Activated CD4-positive, alpha-beta T cell treated with anti-CD3 and anti-CD28 coated beads, Interleukin-2, Interleukin-4, amounts not matched to agents 100 ng/mL and 50 ng/mL, durations not matched to agents 16 hours and 8 hours (primary cell): ENCODE measurements around the gene RNASEL.

ENCODE experiments used
- DNase-seq: peaks from one replicate; pipeline ENCODE4 v3.0.0-alpha.2; 2020; ENCODE audit warnings: low spot score

RNASEL gene

GRCh38 chr1:182620924-182621585, 32.0 kb upstream of the RNASEL start:
- DNase-seq = no peak

- no peak for DNase-seq
Observed at GRCh38 chr1:182617734-182618351, 28.8 kb upstream of the RNASEL start.

- no peak for DNase-seq
Observed at GRCh38 chr1:182617014-182617429, 28.0 kb upstream of the RNASEL start.

- DNase-seq = peak; percentile 92
Observed at GRCh38 chr1:182616130-182617013, 27.3 kb upstream of the RNASEL start.

- DNase-seq = no peak
Observed at GRCh38 chr1:182615468-182616129, 26.5 kb upstream of the RNASEL start.

DNA sequence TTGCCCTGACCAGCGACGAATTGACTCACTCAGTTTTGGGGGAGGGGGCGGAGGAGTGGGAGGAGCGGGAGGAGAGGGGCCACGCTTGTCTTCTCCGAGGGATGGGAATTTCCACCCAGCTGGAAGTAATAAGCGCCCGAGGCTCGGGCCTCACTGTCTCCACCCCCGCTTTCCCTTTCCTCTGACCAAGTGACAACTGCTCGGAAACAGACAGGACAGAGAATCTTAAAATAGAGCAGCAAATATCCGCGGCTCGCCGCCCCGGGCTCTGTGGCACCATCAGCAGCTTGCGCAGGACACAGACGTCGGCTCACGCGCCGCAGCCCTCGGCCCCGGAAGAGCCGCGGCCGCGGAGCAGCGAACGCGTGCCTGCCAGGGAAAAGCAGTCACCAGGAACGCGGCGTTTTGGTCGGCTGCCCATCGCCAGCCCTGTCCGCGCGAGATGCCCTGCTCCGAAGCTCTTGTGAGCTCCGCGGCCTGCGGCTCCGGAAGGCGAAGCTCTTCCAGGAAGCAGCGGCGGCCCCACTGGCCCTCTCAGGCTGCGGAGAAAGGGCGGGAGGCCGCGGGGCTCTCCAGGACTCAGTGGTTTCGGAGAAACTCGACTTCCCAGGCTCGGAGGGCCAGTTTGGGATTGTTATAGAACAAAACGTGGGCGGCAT, 25.9 kb upstream of the RNASEL start:
- DNase-seq = peak; percentile 46

DNA sequence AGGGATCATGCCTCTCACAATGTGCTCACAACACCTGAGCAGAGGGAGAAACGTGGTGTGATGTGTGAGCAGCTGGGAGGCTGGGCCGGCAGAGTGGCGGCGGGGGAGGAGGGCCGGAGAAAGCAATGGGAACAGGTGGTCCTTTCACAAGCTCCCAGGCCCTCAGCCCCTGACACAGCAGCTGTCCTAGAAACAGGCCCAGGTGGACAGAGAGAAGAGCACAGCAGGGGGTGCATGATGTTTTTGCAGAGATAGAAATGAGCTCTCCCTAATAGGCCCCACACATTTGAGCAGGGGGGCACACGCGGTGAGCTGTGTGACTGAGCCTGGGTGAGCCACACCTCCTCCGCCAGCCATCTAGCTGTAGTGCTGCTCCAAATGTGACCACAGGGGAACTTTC, 22.7 kb upstream of the RNASEL start:
- DNase-seq = no peak

GRCh38 chr1:182611326-182611725, 22.3 kb upstream of the RNASEL start:
- no peak for DNase-seq

DNA sequence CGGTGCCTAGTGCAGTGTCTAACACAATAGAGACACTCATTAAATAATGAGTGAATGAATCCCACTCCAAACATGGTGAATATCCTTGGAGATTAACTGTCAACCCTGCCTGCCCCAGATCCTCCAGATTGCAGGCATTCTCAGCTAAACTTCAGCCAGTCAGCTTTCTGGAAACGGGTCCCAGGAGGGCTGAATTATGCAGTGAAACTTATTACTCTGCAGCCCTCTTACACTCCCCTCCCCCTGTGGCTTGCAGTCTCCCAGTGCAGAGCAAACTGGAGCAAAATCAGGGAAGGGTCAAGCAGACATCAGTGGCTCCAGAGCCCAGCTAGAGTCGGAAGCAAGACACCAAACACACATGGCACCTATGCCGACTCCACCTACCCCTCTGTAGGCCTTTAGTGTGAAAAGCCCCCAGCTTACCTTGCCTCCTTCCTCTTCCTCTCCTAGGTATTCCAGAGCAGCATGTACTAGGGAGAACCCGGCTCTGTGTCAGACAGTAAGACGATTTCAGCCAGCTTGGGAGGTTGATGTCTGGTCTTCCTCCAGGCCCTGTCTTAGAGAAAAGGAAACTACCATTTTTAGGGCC, 21.6 kb upstream of the RNASEL start:
- no peak for DNase-seq

- DNase-seq = no peak
Observed at GRCh38 chr1:182608845-182609610, 20.0 kb upstream of the RNASEL start.

DNA sequence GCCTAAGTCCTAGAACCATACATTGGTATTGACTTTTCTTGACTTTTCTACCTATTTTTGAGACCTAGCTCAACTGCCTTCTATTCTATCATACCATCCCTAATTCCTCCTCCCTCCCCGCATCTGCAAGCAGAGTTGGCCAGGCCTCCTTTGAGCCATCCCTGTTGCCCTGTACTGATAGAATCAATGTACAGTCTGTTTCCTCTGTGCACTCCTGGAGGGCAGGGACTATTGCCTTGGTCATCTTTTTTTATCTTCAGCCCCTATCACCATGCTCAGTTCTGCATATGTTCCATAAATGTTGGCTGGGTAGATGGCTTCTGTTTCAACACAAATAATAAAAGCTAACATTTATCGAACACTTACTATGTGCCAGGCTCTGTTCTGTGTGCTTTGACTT, 19.2 kb upstream of the RNASEL start:
- no peak for DNase-seq

- DNase-seq = no peak
Observed at GRCh38 chr1:182607566-182607965, 18.5 kb upstream of the RNASEL start.

DNA sequence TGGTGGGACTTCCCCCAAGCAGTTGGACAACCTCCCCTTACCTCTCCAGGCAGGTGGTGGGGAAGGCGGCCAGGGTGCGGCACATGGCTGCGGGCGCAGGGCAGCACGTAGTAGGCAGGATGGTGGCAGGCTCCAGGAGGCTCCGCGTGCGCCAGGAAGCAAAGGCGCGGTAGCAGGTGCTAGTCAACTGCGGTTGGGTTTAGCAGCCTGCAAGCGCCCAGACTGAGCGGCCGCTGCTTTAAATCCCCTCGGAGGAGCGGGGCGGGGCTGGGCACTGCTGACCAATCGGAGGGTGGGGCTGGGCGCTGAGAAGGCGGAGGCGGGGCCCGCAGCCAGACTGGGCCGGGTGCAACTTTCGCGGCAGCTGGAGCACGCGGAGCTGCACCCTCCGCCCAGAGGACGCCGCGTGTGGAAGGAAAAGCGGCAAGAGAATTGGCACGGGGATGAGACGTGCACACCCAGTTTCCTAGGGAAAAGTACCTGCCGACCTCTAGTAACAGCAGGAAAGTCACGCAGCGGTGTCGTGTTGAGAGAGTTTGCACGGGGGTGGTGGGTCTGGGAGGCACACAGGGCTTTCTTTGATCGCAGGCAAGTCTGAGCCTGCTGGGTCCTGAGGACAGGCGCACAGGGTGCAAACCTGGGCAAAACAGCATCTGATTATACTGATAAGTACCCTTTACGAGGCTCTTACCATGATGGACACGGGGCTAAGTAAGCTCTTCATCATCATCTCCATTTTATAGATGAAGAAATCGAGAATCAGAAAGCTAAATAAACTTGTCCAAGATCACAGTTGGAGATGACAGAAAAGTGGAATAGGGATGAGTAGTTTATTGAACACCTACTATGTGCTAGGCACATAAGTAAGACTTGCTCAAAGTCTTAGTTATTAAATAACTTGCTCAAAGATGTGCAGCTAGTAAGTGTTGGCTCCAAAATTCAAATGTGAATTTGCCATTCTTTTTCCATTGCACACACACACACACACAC, 15.4 kb upstream of the RNASEL start, which contains the start of gene RGS16:
TSS of gene RGS16 (minus strand) at position 215 of the 990 bp plus-strand sequence. CDS start at position 85, 130 bp downstream.
- DNase-seq = peak; percentile 96

GRCh38 chr1:182603646-182604174, 14.7 kb upstream of the RNASEL start:
- no peak for DNase-seq

- DNase-seq = peak; percentile 66
Observed at GRCh38 chr1:182602935-182603645, 14.0 kb upstream of the RNASEL start.

DNA sequence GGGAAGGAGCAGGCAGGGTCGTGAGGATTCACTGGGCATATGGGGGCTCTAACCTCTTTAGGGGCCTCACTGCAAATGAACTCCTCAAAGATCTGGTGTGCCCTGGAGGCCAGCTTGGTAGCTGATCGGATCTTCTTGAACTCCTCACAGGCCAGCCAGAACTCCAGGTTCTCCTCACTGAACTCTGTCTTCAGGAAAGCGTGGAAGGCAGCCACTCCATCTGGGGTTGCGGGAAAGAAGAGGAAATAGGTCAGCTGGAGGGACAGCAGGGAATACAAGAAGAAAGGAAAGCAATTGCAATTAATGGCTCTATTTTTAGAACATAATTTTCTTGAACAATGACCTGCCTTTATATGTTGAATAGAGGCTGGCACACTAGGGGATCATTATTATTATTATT, 12.9 kb upstream of the RNASEL start:
- no peak for DNase-seq

DNA sequence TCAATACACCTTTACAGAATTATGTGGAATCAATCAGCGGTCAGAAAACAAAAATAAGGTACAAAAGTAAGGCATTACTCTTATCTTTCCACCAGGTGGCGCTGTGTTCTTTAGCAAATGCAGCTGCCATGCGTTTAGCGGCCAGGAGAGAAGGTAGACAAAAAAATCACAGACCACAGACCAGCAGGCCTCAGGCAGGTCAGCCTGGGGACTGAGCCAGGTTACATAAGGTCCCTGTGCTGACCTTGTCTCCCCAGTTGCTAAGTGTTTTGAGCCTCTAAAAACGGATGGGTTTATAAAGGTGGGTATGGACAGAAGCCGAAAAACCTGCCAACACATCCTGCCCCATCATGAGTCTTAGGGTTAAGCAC, 12.3 kb upstream of the RNASEL start:
- peak; percentile 80 for DNase-seq

- no peak for DNase-seq
Observed at GRCh38 chr1:182600745-182601415, 11.8 kb upstream of the RNASEL start.
